HG03565 (cell line): Measurements from ENCODE around the gene MAJIN.

Experiments used
- ATAC-seq: cut with Tn5 transposase; IDR thresholded peaks from one replicate; pipeline ENCODE4 v1.9.1; 2021; ENCODE audit warnings: mild to moderate bottlenecking, moderate library complexity; ENCODE audit not compliant: unreplicated experiment

MAJIN gene

DNA sequence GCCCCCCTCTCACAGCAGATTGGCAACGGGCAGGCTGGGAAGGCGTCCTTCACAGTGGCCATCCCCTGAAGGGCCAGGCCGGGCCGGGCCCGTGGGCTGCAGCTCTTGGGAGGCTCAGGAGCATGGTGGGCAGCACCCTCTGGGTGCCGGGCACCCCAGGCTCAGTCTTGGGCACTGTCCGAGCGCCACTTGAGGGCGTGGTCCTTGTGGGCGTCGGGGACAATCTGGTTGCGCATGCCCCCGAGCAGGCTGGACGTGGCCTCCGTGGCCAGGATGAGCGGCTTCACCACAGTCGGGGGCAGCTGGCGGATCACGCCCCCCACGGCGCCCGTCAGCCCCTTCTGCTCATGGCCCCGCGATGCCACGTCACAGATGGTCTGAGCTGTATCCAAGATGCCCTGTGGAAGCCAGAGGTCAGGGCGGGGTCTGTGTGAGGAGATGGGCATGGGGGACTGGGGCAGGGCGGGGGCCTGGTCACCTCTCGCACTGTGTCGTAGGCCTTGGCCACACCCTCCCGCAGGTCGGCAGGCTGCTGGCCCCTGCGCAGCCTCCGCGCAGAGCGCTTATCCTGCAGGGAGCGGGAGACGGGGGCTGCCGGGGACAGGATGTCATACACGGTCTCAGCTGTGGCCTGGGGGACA, 77.0 kb downstream of the MAJIN start:
- ATAC-seq = no peak

- no peak for ATAC-seq
Measured at GRCh38 chr11:64894070-64894811, 77.7 kb downstream of the MAJIN start.

GRCh38 chr11:64893194-64894069, 78.5 kb downstream of the MAJIN start:
- ATAC-seq = no peak

- ATAC-seq = no peak
Measured at GRCh38 chr11:64892838-64893193, 79.1 kb downstream of the MAJIN start.

GRCh38 chr11:64892411-64892831, 79.5 kb downstream of the MAJIN start:
- ATAC-seq = no peak

GRCh38 chr11:64891880-64892279, 80.0 kb downstream of the MAJIN start:
- ATAC-seq = no peak

DNA sequence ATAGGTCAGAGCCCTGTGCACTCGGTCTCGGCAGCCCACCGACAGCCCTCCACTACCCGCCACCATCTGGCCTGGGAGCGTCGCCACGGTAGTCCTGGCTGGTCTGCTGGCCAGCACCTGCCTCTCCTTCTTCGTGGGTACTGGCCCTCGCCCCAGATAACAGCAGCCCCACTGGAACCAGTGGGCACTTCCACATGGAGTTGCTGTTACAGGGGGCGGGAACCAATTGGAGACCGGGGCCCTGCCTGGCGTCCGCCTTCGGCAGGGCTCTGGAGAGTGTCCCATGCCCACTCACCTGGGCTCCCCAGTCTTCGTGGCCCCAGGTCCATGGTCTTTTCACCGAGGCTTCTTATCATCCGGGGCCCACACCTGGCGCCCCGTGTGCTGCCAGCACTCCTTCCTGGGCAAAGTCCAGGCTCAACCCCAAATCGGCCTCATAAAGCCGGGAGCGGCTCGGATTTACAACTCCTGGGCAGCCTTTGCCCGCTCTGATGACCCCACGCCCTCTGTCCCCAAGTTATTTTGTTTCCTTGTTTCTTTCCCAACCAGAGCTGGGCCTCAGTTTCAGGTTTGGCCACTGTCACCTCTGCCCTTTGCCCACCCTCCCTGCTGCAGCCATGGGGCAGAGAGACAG, 80.6 kb downstream of the MAJIN start:
- no peak for ATAC-seq

DNA sequence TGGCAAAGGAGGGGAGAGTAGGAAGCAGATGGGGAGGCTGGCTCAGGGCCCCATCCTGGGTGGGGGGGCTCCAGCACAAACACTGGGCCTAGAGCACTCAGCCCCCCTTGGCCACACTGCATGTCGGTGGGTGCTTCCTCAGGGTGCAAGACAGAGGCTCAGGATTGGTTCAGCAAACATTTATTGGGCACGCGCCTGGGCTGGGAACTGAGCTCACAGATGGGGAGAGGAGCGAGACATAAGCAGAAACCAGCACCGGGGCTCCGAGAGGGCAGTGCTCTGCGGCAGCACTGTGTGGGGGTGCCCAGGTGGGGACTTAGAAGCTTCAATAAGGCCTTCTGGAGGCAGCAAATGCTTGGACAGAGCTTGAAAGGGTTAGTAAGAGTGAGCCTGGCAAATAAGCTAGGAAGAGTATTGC, 81.4 kb downstream of the MAJIN start:
- ATAC-seq = no peak

DNA sequence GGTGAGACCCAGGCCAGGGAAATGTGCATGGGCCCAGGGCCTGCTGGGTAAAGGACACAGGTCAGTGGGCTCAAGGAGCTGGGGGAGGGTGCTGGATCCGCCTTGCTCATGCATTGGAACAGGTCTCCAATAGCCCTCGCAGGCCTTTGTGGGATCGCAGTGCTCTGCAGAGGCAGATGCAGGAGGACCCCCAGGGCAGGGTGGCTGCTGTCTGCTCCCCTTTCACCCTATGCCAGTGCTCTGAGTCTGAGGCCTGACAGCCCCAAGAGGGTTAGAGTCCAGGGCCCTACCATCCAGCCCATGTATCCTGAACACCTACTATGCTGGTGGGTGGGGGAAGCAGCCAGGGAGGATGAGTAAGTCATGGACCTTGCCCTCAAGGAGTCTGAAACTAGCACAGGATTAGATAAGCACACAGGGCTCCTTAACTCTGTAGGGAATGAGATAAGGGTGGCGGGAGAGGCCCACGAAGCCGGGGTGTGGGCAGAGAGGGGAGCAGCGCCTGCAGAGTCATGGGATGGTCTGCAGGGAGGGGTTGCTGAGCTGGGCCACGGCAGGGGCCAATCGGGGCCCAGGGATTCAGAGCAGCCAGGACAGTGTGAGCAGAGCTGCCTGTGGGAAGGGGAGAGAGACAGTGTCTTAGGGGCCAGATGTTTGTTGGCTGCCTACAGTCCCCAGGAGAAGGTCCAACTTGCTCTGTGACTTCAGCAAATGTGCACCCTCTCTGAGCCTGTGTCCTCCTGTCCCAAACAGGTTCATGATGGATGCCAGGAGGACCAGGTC, 83.0 kb downstream of the MAJIN start:
- no peak for ATAC-seq

- no peak for ATAC-seq
Measured at GRCh38 chr11:64888406-64888728, 83.5 kb downstream of the MAJIN start.
